Activated B cell treated with CpG ODN at 0.5 μM for 24 hours (primary cell): ENCODE measurements around the gene TRAPPC2L. TPM values are rescaled to one million over a fixed set of nuclear protein-coding genes. Genes with fewer than 3 reads are reported as not detected.
A peak's percentile ranks its signal among the peaks of the same experiment; 100 is the strongest.
"Not testable (repeated sequence)": the region's sequence is repeated elsewhere in the genome, so short reads cannot be mapped to it uniquely, and the experiment has no call there.

ENCODE experiments used
- ATAC-seq: fragments of 200-7000 bp; cut with Tn5 transposase; one replicate; pipeline ENCODE4 v1.10.0; 2021; ENCODE audit warnings: low read depth, mild to moderate bottlenecking, moderate library complexity
- CTCF ChIA-PET: fragments of 350-600 bp; sonication (Branson Sonifier 250); formaldehyde crosslinking; loops from one replicate; lab custom pipeline; 2021; ENCODE audit warnings: antibody characterized with exemption; lab: Charles Lee
- POLR2A ChIA-PET: fragments of 350-600 bp; sonication (Branson Sonifier 250); formaldehyde crosslinking; loops from one replicate; lab custom pipeline; 2021; ENCODE audit warnings: antibody characterized with exemption; lab: Charles Lee
- DNase-seq: peaks from one replicate; pipeline ENCODE4 v3.0.0; 2022
- H3K27ac Mint-ChIP-seq: one replicate; pipeline ENCODE4 v1.8.0; 2020; ENCODE audit warnings: mixed read lengths
- H3K27me3 Mint-ChIP-seq: one replicate; pipeline ENCODE4 v1.8.0; 2021; ENCODE audit warnings: mixed read lengths
- H3K36me3 Mint-ChIP-seq: one replicate; pipeline ENCODE4 v1.8.0; 2021; ENCODE audit warnings: low read depth, mixed read lengths
- H3K4me1 Mint-ChIP-seq: one replicate; pipeline ENCODE4 v1.8.0; 2021; ENCODE audit warnings: mixed read lengths
- H3K4me3 Mint-ChIP-seq: one replicate; pipeline ENCODE4 v1.8.0; 2020; ENCODE audit warnings: mild to moderate bottlenecking, mixed read lengths
- H3K9me3 Mint-ChIP-seq: one replicate; pipeline ENCODE4 v1.8.0; 2020; ENCODE audit warnings: mixed read lengths
- intact Hi-C: fragments of 100-400 bp; cut with micrococcal nuclease; formaldehyde crosslinking; loops from one replicate; pipeline ENCODE4 v1.15.1; 2024
- total RNA-seq: library from RNA; stranded (reverse); gene quantifications from 2 replicates; pipeline ENCODE4 v1.2.3, GENCODE V29; 2022
- TF ChIP-seq, protein P1 (sequence below): fragments of 200-600 bp; IDR thresholded peaks from one replicate; pipeline ENCODE4 v1.8.0; 2022; ENCODE audit warnings: antibody characterized with exemption, mild to moderate bottlenecking

Gene TRAPPC2L
- total RNA-seq, 1 donor from 2014 or later: 38.7 TPM

DNA sequence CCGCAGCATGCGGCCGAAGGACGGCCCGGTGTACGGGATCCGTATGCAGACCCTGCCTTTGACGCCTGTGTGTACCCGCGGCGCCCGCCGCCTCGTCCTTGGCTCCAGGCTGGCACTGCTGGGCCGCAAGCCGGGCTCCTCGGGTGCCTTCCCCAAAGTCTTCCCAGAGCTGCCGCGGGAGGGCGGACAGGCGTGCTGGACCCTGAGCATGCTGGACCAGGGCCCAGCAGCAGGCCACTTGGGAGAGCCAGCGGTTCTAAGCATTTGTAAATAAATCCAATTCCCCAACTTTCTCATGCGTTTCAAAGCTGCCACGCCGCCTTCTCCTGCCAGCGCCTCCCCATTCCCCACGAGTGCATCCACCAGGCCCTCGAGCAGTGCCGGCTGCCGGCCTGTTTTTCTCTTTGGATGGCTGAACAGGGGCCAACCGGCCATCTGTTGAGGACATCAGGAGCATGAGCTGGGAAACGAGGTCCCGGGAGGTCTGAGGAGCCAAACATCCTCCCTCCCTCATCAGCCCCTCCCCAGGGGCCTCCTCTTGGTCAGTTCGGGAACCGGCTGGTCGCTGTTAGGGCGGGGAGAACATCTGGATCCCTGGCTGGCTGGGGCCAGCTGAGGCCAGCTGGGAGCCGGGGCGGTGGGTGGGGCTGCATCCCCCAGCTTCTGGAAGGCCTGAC lies 30.1 kb downstream of the TRAPPC2L start:
- POLR2A ChIA-PET: no interaction called here
- no peak overlapping the region for H3K4me3 Mint-ChIP-seq

GRCh38 chr16:88888057-88888456 lies 31.1 kb downstream of the TRAPPC2L start:
- H3K4me3 Mint-ChIP-seq: no peak overlapping the region
- ATAC-seq (no peak), DNase-seq (no peak)
- ChIA-PET POLR2A (interaction anchor here (0.6 kb wide), 1 partner anchor 997 kb away, joined by 3 read pairs; no protein-coding TSS in a partner anchor), CTCF (no interaction called here)
- H3K4me1 Mint-ChIP-seq: peaks cover 4% of the 10 kb centered on the region
- no peaks in the 10 kb centered on the region for H3K9me3 Mint-ChIP-seq
- no peak overlapping the region for H3K27ac Mint-ChIP-seq
- peaks cover 59% of the 10 kb centered on the region for H3K36me3 Mint-ChIP-seq
- TF ChIP-seq, protein P1, sequence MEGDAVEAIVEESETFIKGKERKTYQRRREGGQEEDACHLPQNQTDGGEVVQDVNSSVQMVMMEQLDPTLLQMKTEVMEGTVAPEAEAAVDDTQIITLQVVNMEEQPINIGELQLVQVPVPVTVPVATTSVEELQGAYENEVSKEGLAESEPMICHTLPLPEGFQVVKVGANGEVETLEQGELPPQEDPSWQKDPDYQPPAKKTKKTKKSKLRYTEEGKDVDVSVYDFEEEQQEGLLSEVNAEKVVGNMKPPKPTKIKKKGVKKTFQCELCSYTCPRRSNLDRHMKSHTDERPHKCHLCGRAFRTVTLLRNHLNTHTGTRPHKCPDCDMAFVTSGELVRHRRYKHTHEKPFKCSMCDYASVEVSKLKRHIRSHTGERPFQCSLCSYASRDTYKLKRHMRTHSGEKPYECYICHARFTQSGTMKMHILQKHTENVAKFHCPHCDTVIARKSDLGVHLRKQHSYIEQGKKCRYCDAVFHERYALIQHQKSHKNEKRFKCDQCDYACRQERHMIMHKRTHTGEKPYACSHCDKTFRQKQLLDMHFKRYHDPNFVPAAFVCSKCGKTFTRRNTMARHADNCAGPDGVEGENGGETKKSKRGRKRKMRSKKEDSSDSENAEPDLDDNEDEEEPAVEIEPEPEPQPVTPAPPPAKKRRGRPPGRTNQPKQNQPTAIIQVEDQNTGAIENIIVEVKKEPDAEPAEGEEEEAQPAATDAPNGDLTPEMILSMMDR: no peak
- intact Hi-C loops: no loop called here
- no peaks in the 10 kb centered on the region for H3K27me3 Mint-ChIP-seq

More for the DNA sequence above, 30.1 kb downstream of the TRAPPC2L start:
- TF ChIP-seq, protein P1: no peak
- H3K27me3 Mint-ChIP-seq: no peaks in the 10 kb centered on the region
- no peak overlapping the region for H3K27ac Mint-ChIP-seq
- H3K36me3 Mint-ChIP-seq: peaks cover 64% of the 10 kb centered on the region
- CTCF ChIA-PET: no interaction called here
- intact Hi-C loops: no loop called here
- DNase-seq (no peak), ATAC-seq (no peak)
- H3K9me3 Mint-ChIP-seq: no peaks in the 10 kb centered on the region
- H3K4me1 Mint-ChIP-seq: peaks cover 10% of the 10 kb centered on the region

DNA sequence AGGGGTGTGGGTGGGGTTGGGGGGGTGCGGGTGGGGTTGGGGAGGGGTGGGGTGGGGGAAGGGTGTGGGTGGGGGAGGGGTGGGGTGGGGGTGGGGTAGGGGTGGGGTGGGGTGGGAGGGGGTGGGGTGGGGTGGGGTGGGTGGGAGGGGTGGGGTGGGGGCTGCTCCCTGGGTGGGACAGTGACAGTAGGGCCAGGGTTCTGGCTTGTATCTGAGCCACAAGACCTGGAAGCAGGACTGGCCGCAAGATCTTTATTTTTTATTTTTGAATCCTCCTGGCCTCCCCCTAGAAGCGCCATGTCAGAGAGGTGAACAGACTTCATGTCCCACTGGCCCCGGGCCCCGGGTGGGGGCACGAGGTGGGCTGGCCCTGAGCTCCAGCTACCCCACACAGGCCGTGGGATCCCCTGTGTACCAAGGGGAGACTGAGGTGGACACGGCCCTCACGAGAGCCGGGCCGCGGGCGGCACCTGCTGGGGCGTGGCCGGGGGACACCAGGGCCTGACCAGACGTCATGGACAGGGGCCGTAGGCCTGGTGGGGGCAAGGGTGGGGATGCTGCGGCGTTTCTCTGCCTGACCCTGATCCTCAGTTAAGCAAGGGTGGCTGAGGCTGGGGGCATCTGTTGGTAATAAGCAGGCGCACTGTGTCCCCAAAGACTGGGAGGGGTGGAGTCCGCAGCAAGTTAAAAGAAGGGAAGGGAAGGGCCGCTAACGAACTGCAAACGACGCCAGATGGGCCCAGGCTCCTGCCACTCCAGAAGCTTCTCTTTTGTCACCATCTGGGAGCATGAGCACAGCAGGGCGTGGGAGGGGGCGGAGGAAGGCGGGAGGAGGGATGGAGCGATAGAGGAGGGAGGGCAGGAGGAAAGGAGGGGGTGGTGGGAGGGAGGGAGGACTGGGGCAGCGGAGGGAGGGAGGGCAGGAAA lies 31.8 kb downstream of the TRAPPC2L start:
- intact Hi-C loops: no loop called here
- Mint-ChIP-seq H3K36me3 (peaks cover 55% of the 10 kb centered on the region), H3K27ac (no peak overlapping the region), H3K27me3 (no peaks in the 10 kb centered on the region), H3K9me3 (no peaks in the 10 kb centered on the region), H3K4me1 (peaks cover 3% of the 10 kb centered on the region), H3K4me3 (no peak overlapping the region)
- CTCF ChIA-PET: no interaction called here
- POLR2A ChIA-PET: no interaction called here
- DNase-seq (no peak), ATAC-seq (peak; percentile 21)
- TF ChIP-seq, protein P1: no peak

DNA sequence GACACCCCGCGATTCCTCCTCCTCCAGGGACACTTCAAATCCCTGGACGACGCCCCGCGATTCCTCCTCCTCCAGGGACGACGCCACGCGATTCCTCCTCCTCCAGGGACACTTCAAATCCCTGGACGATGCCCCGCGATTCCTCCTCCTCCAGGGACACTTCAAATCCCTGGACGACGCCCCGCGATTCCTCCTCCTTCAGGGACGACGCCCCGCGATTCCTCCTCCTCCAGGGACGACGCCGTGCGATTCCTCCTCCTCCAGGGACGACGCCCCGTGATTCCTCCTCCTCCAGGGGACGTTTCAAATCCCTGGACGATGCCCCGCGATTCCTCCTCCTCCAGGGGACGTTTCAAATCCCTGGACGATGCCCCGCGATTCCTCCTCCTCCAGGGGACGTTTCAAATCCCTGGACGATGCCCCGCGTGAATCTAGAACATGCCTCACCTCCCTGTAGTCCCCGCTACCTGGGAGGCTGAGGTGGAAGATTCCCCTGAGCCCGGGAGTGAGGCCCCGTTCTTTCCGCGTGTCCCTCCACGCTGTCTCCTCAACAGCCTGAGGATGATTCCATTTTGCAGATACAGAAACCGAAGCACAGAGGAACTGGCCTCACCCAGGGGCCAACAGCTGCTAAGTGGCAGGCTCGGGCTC lies 32.9 kb downstream of the TRAPPC2L start:
- intact Hi-C loops, H3K27me3 Mint-ChIP-seq, H3K9me3 Mint-ChIP-seq, ATAC-seq, H3K4me3 Mint-ChIP-seq, H3K4me1 Mint-ChIP-seq, DNase-seq, CTCF ChIA-PET, POLR2A ChIA-PET, H3K27ac Mint-ChIP-seq: not testable (repeated sequence)
- peaks cover 51% of the 10 kb centered on the region for H3K36me3 Mint-ChIP-seq

DNA sequence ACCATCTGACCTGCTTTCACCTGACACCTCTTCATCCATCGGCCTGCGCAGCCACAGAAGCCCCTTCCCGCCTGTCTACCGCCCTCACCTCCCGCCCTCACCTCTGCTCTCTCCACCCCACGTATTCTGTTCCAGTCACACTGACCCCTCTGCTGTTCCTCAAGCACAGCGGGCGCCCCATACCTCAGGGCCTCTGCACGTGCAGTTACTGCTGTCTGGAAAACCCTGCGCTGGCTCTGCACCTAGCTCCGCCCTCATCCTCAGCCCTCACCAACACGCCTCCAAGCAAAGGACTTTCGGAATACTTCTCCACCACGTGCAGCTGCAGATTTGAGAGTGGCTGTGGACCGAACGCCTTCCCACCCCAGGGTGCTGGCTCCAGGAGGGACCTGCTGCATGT lies 34.2 kb downstream of the TRAPPC2L start:
- TF ChIP-seq, protein P1: no peak
- ChIA-PET POLR2A (no interaction called here), CTCF (no interaction called here)
- Mint-ChIP-seq H3K36me3 (peaks cover 45% of the 10 kb centered on the region), H3K9me3 (no peaks in the 10 kb centered on the region), H3K4me1 (peaks cover 16% of the 10 kb centered on the region), H3K27ac (peak overlapping the region; percentile 50), H3K27me3 (no peaks in the 10 kb centered on the region), H3K4me3 (no peak overlapping the region)
- no peak for DNase-seq
- intact Hi-C loops: no loop called here
- no peak for ATAC-seq
